ENCODE results near the gene SEC23B. TPM values are rescaled to one million over a fixed set of nuclear protein-coding genes. Genes with fewer than 3 reads are reported as not detected.

Gene SEC23B
- total and polyA plus RNA-seq, 2 of the 8 experiments (the other 6 are each of a cell fraction or from before 2014, with no cell fraction given) = 53.3 to 62.8 TPM

- TF ChIP-seq CHD7 (IDR thresholded peaks at IDR 0.05; ENCODE audit: insufficient replicate concordance, low read length) = no peak
- TF ChIP-seq MAFK (IDR thresholded peaks at IDR 0.05; ENCODE audit: low read depth, low read length) = no peak
These were observed 102.0 kb downstream of the SEC23B start (continued) for GRCh38 chr20:18609741-18610140.

Data from H1 (cell line).